H54 (cell line): ENCODE data around the gene COL23A1.
"Not testable (repeated sequence)": the region's sequence is repeated elsewhere in the genome, so short reads cannot be mapped to it uniquely, and the experiment has no call there.

Source experiments
- DNase-seq: peaks from one replicate; pipeline ENCODE4 v3.0.0; 2011; ENCODE audit warnings: low spot score, mixed read lengths; ENCODE audit not compliant: insufficient read length
- FAIRE-seq: peaks from 3 replicates; lab custom pipeline; 2011; peaks lifted over from hg19 to GRCh38; lab: Jason Lieb, UNC
- POLR2A ChIP-seq: IDR thresholded peaks from 2 replicates; pipeline ENCODE4 v1.6.1; 2011; ENCODE audit warnings: low read depth, mild to moderate bottlenecking, low read length

The COL23A1 gene

GRCh38 chr5:178237431-178238312 is 352.5 kb downstream of the COL23A1 start:
- no peak for TF ChIP-seq POLR2A
- FAIRE-seq = no peak
- no peak for DNase-seq

- no peak for FAIRE-seq
- no peak for TF ChIP-seq POLR2A
- no peak for DNase-seq
These were observed 353.5 kb downstream of the COL23A1 start for GRCh38 chr5:178236679-178237078.

GRCh38 chr5:178236126-178236525 is 354.1 kb downstream of the COL23A1 start:
- no peak for TF ChIP-seq POLR2A
- DNase-seq (no peak), FAIRE-seq (no peak)

GRCh38 chr5:178235588-178235974 is 354.6 kb downstream of the COL23A1 start:
- DNase-seq = no peak
- TF ChIP-seq POLR2A = no peak
- FAIRE-seq = no peak

GRCh38 chr5:178234750-178235587 is 355.2 kb downstream of the COL23A1 start:
- no peak for TF ChIP-seq POLR2A
- FAIRE-seq (no peak), DNase-seq (peak; percentile 83)

- DNase-seq (no peak), FAIRE-seq (no peak)
- no peak for TF ChIP-seq POLR2A
These were observed 356.0 kb downstream of the COL23A1 start for GRCh38 chr5:178234121-178234749.

- TF ChIP-seq POLR2A = no peak
- DNase-seq = no peak
- FAIRE-seq = no peak
These were observed 357.2 kb downstream of the COL23A1 start for GRCh38 chr5:178232920-178233429.

GRCh38 chr5:178232124-178232919 is 357.9 kb downstream of the COL23A1 start, which contains the start of gene PHYKPL:
TSS of gene PHYKPL (minus strand) at chr5:178232802. CDS start at chr5:178232550, 252 bp downstream.
- TF ChIP-seq POLR2A = peak; percentile 61; the same call in 1 of the 2 replicates
- FAIRE-seq (no peak), DNase-seq (peak; percentile 82)

GRCh38 chr5:178231539-178232123 is 358.6 kb downstream of the COL23A1 start:
- TF ChIP-seq POLR2A = no peak
- no peak for FAIRE-seq
- DNase-seq = no peak

- DNase-seq (no peak), FAIRE-seq (no peak)
- TF ChIP-seq POLR2A = no peak
These were observed 359.2 kb downstream of the COL23A1 start for GRCh38 chr5:178230879-178231538.

GRCh38 chr5:178229861-178230260 is 360.3 kb downstream of the COL23A1 start:
- TF ChIP-seq POLR2A = no peak
- DNase-seq (no peak), FAIRE-seq (no peak)

- DNase-seq = not testable (repeated sequence)
These were observed 361.1 kb downstream of the COL23A1 start for GRCh38 chr5:178229111-178229510.

GRCh38 chr5:178228609-178229008 is 361.6 kb downstream of the COL23A1 start:
- no peak for TF ChIP-seq POLR2A
- no peak for DNase-seq
- FAIRE-seq = no peak

More at GRCh38 chr5:178229111-178229510, 361.1 kb downstream of the COL23A1 start:
- not testable (repeated sequence) for FAIRE-seq
